HEK293 (cell line): ENCODE results near the gene ZNF574.
A peak's percentile ranks its signal among the peaks of the same experiment; 100 is the strongest.

Experiments used
- CTCF ChIA-PET: fragments of 350-600 bp; formaldehyde crosslinking; extraction: SDS; loops from one replicate; lab custom pipeline; 2021; ENCODE audit warnings: antibody characterized with exemption; lab: Yijun Ruan, JAX
- POLR2A ChIA-PET: fragments of 300-600 bp; formaldehyde crosslinking; extraction: SDS; loops from one replicate; lab custom pipeline; 2020; ENCODE audit warnings: antibody characterized with exemption, inconsistent platforms; lab: Yijun Ruan, JAX
- H3K27ac ChIP-seq: fragments of 200-500 bp; sonication (Bioruptor generic); 2 replicates; pipeline ENCODE4 v1.5.1; 2014; ENCODE audit warnings: low read depth, low read length, control low read depth, inconsistent platforms; ENCODE audit errors: extremely low read depth
- H3K36me3 ChIP-seq, 2 experiments: fragments of 200-500 bp in 1 of 2; sonication (Bioruptor generic) in 1 of 2; 1 replicate in 1 of 2; 2 replicates in 1 of 2; pipeline ENCODE4 v1.5.1; 2014 to 2017; ENCODE audit warnings: inconsistent platforms in 2 of 2, low read length in 2 of 2; ENCODE audit not compliant: control insufficient read depth in 2 of 2, insufficient read depth in 1 of 2
- H3K4me1 ChIP-seq: fragments of 200-500 bp; sonication (Bioruptor generic); 2 replicates; pipeline ENCODE4 v1.5.1; 2014; ENCODE audit warnings: mild to moderate bottlenecking, low read length, inconsistent platforms; ENCODE audit not compliant: control insufficient read depth, insufficient read depth
- H3K4me3 ChIP-seq: 2 replicates; pipeline ENCODE4 v1.5.1; 2011; ENCODE audit warnings: low read depth, mild to moderate bottlenecking, control low read depth, low read length, moderate library complexity
- H3K9me3 ChIP-seq: fragments of 200-500 bp; sonication (Bioruptor generic); 2 replicates; pipeline ENCODE4 v1.5.1; 2014; ENCODE audit warnings: low read depth, low read length, inconsistent platforms; ENCODE audit not compliant: control insufficient read depth, insufficient read depth
- AEBP2 ChIP-seq: fragments of 450-650 bp; formaldehyde crosslinking; IDR thresholded peaks from 2 replicates; pipeline ENCODE4 v1.5.1; 2016; ENCODE audit warnings: missing biosample characterization, missing genetic modification characterization, borderline replicate concordance
- EGR2 ChIP-seq: fragments of 450-650 bp; formaldehyde crosslinking; IDR thresholded peaks from 2 replicates; pipeline ENCODE4 v1.5.1; 2016; ENCODE audit warnings: low read depth, missing biosample characterization, missing genetic modification characterization
- PRDM1 ChIP-seq: fragments of 450-650 bp; formaldehyde crosslinking; IDR thresholded peaks from 2 replicates; pipeline ENCODE4; 2016; ENCODE audit warnings: missing biosample characterization, missing genetic modification characterization
- SP2 ChIP-seq: fragments of 450-650 bp; formaldehyde crosslinking; IDR thresholded peaks from 2 replicates; pipeline ENCODE4 v1.5.1; 2016; ENCODE audit warnings: missing biosample characterization, missing genetic modification characterization
- ZFHX2 ChIP-seq: fragments of 450-650 bp; formaldehyde crosslinking; conservative IDR thresholded peaks from 2 replicates; pipeline ENCODE4 v1.5.1; 2016; ENCODE audit warnings: missing biosample characterization, missing genetic modification characterization
- ZFP3 ChIP-seq: fragments of 450-650 bp; formaldehyde crosslinking; IDR thresholded peaks from 2 replicates; pipeline ENCODE4 v1.5.1; 2016; ENCODE audit warnings: low read depth, missing biosample characterization, missing genetic modification characterization
- ZNF510 ChIP-seq: fragments of 450-650 bp; formaldehyde crosslinking; IDR thresholded peaks from 2 replicates; pipeline ENCODE4 v1.5.1; 2018; ENCODE audit warnings: mild to moderate bottlenecking, missing genetic modification characterization, missing biosample characterization; ENCODE audit not compliant: insufficient replicate concordance
- TF ChIP-seq, protein P1 (sequence below): fragments of 450-650 bp; formaldehyde crosslinking; IDR thresholded peaks from 2 replicates; pipeline ENCODE4 v1.5.1; 2016; ENCODE audit warnings: missing biosample characterization, missing genetic modification characterization, borderline replicate concordance
- TF ChIP-seq, protein P2 (sequence below): fragments of 450-650 bp; formaldehyde crosslinking; IDR thresholded peaks from 2 replicates; pipeline ENCODE4 v1.5.1; 2017; ENCODE audit warnings: missing biosample characterization, missing genetic modification characterization
- TF ChIP-seq, protein P3 (sequence below): fragments of 450-650 bp; formaldehyde crosslinking; IDR thresholded peaks from 2 replicates; pipeline ENCODE4 v1.5.1; 2017; ENCODE audit warnings: missing biosample characterization, missing genetic modification characterization
- TF ChIP-seq, protein P4 (sequence below): fragments of 450-650 bp; formaldehyde crosslinking; IDR thresholded peaks from 2 replicates; pipeline ENCODE4 v1.5.1; 2017; ENCODE audit warnings: missing biosample characterization, missing genetic modification characterization
- TF ChIP-seq, protein P5 (sequence below): fragments of 450-650 bp; formaldehyde crosslinking; IDR thresholded peaks from 2 replicates; pipeline ENCODE4 v1.5.1; 2016; ENCODE audit warnings: missing biosample characterization, missing genetic modification characterization

The ZNF574 gene

DNA sequence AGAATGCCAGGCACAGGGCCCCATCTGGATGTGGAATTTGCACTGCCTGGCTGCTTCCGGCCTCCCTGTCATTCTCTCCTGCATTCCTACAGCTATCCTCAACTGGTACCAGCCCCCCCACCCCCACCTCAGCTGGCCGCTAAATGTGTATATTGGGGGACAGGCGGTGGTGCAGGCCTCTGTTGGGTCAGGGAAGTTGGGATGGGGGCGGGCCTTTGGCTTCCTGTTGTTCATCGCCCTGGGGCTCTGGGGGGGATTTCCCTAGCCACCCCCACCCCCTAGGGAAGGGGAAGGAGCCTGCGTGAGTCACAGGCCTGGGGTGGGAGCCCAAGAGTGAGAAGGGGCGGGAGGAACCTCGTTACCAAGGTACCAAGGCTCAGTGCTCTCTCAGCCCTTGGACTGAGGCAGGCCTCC, 45.7 kb downstream of the ZNF574 start:
- no peak overlapping the region for H3K4me3 ChIP-seq
- peaks cover 3% of the 10 kb centered on the region; the same call in 1 of the 2 replicates for H3K9me3 ChIP-seq
- CTCF ChIA-PET = interaction anchor here (0.6 to 12.3 kb wide), 3 partner anchors 10 to 40 kb away, joined by 3 to 122 read pairs (median 3); no protein-coding TSS in a partner anchor
- no peaks in the 10 kb centered on the region for H3K36me3 ChIP-seq
- H3K27ac ChIP-seq = no peak overlapping the region
- no peaks in the 10 kb centered on the region for H3K4me1 ChIP-seq
- TF ChIP-seq SP2 = peak; percentile 20; the same call in 1 of the 2 replicates
- TF ChIP-seq, protein P1, sequence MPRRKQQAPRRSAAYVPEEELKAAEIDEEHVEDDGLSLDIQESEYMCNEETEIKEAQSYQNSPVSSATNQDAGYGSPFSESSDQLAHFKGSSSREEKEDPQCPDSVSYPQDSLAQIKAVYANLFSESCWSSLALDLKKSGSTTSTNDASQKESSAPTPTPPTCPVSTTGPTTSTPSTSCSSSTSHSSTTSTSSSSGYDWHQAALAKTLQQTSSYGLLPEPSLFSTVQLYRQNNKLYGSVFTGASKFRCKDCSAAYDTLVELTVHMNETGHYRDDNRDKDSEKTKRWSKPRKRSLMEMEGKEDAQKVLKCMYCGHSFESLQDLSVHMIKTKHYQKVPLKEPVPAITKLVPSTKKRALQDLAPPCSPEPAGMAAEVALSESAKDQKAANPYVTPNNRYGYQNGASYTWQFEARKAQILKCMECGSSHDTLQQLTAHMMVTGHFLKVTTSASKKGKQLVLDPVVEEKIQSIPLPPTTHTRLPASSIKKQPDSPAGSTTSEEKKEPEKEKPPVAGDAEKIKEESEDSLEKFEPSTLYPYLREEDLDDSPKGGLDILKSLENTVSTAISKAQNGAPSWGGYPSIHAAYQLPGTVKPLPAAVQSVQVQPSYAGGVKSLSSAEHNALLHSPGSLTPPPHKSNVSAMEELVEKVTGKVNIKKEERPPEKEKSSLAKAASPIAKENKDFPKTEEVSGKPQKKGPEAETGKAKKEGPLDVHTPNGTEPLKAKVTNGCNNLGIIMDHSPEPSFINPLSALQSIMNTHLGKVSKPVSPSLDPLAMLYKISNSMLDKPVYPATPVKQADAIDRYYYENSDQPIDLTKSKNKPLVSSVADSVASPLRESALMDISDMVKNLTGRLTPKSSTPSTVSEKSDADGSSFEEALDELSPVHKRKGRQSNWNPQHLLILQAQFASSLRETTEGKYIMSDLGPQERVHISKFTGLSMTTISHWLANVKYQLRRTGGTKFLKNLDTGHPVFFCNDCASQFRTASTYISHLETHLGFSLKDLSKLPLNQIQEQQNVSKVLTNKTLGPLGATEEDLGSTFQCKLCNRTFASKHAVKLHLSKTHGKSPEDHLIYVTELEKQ = no peak
- TF ChIP-seq, protein P2, sequence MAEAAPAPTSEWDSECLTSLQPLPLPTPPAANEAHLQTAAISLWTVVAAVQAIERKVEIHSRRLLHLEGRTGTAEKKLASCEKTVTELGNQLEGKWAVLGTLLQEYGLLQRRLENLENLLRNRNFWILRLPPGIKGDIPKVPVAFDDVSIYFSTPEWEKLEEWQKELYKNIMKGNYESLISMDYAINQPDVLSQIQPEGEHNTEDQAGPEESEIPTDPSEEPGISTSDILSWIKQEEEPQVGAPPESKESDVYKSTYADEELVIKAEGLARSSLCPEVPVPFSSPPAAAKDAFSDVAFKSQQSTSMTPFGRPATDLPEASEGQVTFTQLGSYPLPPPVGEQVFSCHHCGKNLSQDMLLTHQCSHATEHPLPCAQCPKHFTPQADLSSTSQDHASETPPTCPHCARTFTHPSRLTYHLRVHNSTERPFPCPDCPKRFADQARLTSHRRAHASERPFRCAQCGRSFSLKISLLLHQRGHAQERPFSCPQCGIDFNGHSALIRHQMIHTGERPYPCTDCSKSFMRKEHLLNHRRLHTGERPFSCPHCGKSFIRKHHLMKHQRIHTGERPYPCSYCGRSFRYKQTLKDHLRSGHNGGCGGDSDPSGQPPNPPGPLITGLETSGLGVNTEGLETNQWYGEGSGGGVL (tag by site-specific recombination) = peak; percentile 91
- POLR2A ChIA-PET = no interaction called here

GRCh38 chr19:42122691-42123607, 47.0 kb downstream of the ZNF574 start:
- ChIA-PET POLR2A (interaction anchor here (1.6 kb wide), 1 partner anchor 9 kb away, joined by 5 read pairs; no protein-coding TSS in a partner anchor), CTCF (interaction anchor here (0.9 to 12.3 kb wide), 6 partner anchors 9 to 88 kb away, joined by 3 to 122 read pairs (median 9); partner anchors contain the start of gene POU2F2)
- H3K9me3 ChIP-seq = peaks cover 3% of the 10 kb centered on the region; the same call in 1 of the 2 replicates
- no peak for TF ChIP-seq ZFP3 (tag by site-specific recombination)
- peak; percentile 38 for TF ChIP-seq ZFHX2 (tag by site-specific recombination)
- TF ChIP-seq ZNF510 = no peak
- TF ChIP-seq PRDM1 (tag by site-specific recombination) = peak; percentile 56
- TF ChIP-seq, protein P3, sequence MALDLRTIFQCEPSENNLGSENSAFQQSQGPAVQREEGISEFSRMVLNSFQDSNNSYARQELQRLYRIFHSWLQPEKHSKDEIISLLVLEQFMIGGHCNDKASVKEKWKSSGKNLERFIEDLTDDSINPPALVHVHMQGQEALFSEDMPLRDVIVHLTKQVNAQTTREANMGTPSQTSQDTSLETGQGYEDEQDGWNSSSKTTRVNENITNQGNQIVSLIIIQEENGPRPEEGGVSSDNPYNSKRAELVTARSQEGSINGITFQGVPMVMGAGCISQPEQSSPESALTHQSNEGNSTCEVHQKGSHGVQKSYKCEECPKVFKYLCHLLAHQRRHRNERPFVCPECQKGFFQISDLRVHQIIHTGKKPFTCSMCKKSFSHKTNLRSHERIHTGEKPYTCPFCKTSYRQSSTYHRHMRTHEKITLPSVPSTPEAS (tag by site-specific recombination) = no peak
- TF ChIP-seq, protein P4, sequence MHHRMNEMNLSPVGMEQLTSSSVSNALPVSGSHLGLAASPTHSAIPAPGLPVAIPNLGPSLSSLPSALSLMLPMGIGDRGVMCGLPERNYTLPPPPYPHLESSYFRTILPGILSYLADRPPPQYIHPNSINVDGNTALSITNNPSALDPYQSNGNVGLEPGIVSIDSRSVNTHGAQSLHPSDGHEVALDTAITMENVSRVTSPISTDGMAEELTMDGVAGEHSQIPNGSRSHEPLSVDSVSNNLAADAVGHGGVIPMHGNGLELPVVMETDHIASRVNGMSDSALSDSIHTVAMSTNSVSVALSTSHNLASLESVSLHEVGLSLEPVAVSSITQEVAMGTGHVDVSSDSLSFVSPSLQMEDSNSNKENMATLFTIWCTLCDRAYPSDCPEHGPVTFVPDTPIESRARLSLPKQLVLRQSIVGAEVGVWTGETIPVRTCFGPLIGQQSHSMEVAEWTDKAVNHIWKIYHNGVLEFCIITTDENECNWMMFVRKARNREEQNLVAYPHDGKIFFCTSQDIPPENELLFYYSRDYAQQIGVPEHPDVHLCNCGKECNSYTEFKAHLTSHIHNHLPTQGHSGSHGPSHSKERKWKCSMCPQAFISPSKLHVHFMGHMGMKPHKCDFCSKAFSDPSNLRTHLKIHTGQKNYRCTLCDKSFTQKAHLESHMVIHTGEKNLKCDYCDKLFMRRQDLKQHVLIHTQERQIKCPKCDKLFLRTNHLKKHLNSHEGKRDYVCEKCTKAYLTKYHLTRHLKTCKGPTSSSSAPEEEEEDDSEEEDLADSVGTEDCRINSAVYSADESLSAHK (tag by site-specific recombination) = peak; percentile 68
- TF ChIP-seq, protein P5, sequence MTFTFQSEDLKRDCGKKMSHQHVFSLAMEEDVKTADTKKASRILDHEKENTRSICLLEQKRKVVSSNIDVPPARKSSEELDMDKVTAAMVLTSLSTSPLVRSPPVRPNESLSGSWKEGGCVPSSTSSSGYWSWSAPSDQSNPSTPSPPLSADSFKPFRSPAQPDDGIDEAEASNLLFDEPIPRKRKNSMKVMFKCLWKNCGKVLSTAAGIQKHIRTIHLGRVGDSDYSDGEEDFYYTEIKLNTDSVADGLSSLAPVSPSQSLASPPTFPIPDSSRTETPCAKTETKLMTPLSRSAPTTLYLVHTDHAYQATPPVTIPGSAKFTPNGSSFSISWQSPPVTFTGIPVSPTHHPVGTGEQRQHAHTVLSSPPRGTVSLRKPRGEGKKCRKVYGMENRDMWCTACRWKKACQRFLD (tag by site-specific recombination) = no peak
- TF ChIP-seq EGR2 (tag by site-specific recombination) = peak; percentile 63
- no peak for TF ChIP-seq AEBP2
- H3K4me1 ChIP-seq = no peaks in the 10 kb centered on the region
- 0 out of 2 replicates have a peak overlapping the region, but pooled peaks have one; percentile 16 for H3K27ac ChIP-seq
- H3K36me3 ChIP-seq = no peaks in the 10 kb centered on the region
- H3K4me3 ChIP-seq = no peak overlapping the region
